Endothelial cell of umbilical vein (primary cell): ENCODE measurements around the gene KIAA1755. TPM values are rescaled to one million over a fixed set of nuclear protein-coding genes. Genes with fewer than 3 reads are reported as not detected.
"Not testable (repeated sequence)": the region's sequence is repeated elsewhere in the genome, so short reads cannot be mapped to it uniquely, and the experiment has no call there.

ENCODE experiments used
- BruUV-seq: library from RNA; stranded (reverse); fragments of 400-500 nt; replicated peaks from 2 replicates; lab custom pipeline; 2021; lab: Mats Ljungman, UMichigan
- CTCF ChIA-PET: fragments of 300-600, 350-600 bp; sonication (Branson Sonifier 250); formaldehyde crosslinking; loops from one replicate; lab custom pipeline; 2021; ENCODE audit warnings: antibody characterized with exemption, inconsistent platforms; lab: Charles Lee
- POLR2A ChIA-PET: fragments of 300-600, 350-600 bp; sonication (Branson Sonifier 250); formaldehyde crosslinking; loops from one replicate; lab custom pipeline; 2021; ENCODE audit warnings: antibody characterized with exemption, inconsistent platforms; lab: Charles Lee
- DNase-seq: peaks from one replicate; pipeline ENCODE4 v3.0.0-alpha.2; 2011; ENCODE audit warnings: low read depth, low spot score
- FAIRE-seq: peaks from 2 replicates; lab custom pipeline; 2011; peaks lifted over from hg19 to GRCh38; lab: Jason Lieb, UNC
- H2AFZ ChIP-seq: 2 replicates; pipeline ENCODE4 v1.6.0; 2012; ENCODE audit warnings: low read depth, low read length, control low read depth, inconsistent platforms
- H3K27ac ChIP-seq: 2 replicates; pipeline ENCODE4 v1.5.1; 2011; ENCODE audit warnings: low read depth, mild to moderate bottlenecking, control low read depth, low read length, moderate library complexity; ENCODE audit not compliant: insufficient read depth
- H3K27me3 ChIP-seq, 2 experiments: 2 replicates each; pipeline versions ENCODE4 v1.6.0 to v1.6.1; 2011; ENCODE audit warnings: low read length in 2 of 2, mixed read lengths in 1 of 2; ENCODE audit not compliant: control insufficient read depth in 2 of 2, insufficient read depth in 2 of 2
- H3K36me3 ChIP-seq, 2 experiments: 2 replicates in 1 of 2; 3 replicates in 1 of 2; pipeline ENCODE4 v1.5.1; 2011; ENCODE audit warnings: low read length in 2 of 2, mild to moderate bottlenecking in 1 of 2, moderate library complexity in 1 of 2; ENCODE audit not compliant: control insufficient read depth in 2 of 2, insufficient read depth in 2 of 2; ENCODE audit errors: extremely low read depth in 1 of 2
- H3K4me1 ChIP-seq: 3 replicates; pipeline ENCODE4 v1.5.1; 2011; ENCODE audit warnings: mild to moderate bottlenecking, low read length; ENCODE audit not compliant: control insufficient read depth, insufficient read depth; ENCODE audit errors: extremely low read depth
- H3K4me2 ChIP-seq: 2 replicates; pipeline ENCODE4 v1.6.1; 2011; ENCODE audit warnings: low read length, control low read depth, mixed read lengths; ENCODE audit not compliant: insufficient read depth
- H3K4me3 ChIP-seq, 3 experiments: fragments of 200-600 bp in 1 of 3; sonication (generic), shearing (Covaris generic) in 1 of 3; replicated peaks in 1 of 3; 2 replicates each; pipeline ENCODE4 v1.5.1; 2011 to 2016; ENCODE audit warnings: control low read depth in 3 of 3, low read length in 3 of 3, mild to moderate bottlenecking in 2 of 3, inconsistent platforms in 1 of 3, low read depth in 1 of 3, moderate library complexity in 1 of 3; ENCODE audit not compliant: insufficient read depth in 1 of 3
- H3K79me2 ChIP-seq: 2 replicates; pipeline ENCODE4 v1.6.0; 2012; ENCODE audit warnings: low read length, inconsistent platforms; ENCODE audit not compliant: control insufficient read depth, insufficient read depth
- H3K9ac ChIP-seq: replicated peaks from 2 replicates; pipeline ENCODE3; 2011; ENCODE audit warnings: low read length, control low read depth; ENCODE audit not compliant: insufficient read depth; ENCODE audit errors: extremely low read depth
- H3K9me1 ChIP-seq: replicated peaks from 3 replicates; pipeline ENCODE4 v1.6.0; 2011; ENCODE audit warnings: mild to moderate bottlenecking, low read length; ENCODE audit not compliant: control insufficient read depth, insufficient read depth; ENCODE audit errors: extremely low read depth
- H3K9me3 ChIP-seq: replicated peaks from 2 replicates; pipeline ENCODE4 v1.5.1; 2012; ENCODE audit warnings: low read length, inconsistent platforms; ENCODE audit not compliant: control insufficient read depth, insufficient read depth
- H4K20me1 ChIP-seq: replicated peaks from 2 replicates; pipeline ENCODE3; 2011; ENCODE audit warnings: mild to moderate bottlenecking, low read length; ENCODE audit not compliant: control insufficient read depth, insufficient read depth; ENCODE audit errors: extremely low read depth
- FOS ChIP-seq: IDR thresholded peaks from 2 replicates; pipeline ENCODE4 v1.6.1; 2011; ENCODE audit warnings: mild to moderate bottlenecking, low read length, moderate library complexity, borderline replicate concordance; ENCODE audit not compliant: insufficient read depth
- GATA2 ChIP-seq: IDR thresholded peaks from 2 replicates; pipeline ENCODE4 v1.7.0; 2011; ENCODE audit warnings: low read depth, mild to moderate bottlenecking, moderate library complexity, mixed read lengths, low read length; ENCODE audit not compliant: insufficient read length, insufficient read depth
- JUN ChIP-seq: IDR thresholded peaks from 2 replicates; pipeline ENCODE4 v1.6.1; 2011; ENCODE audit warnings: borderline replicate concordance, low read depth; ENCODE audit not compliant: insufficient read length, insufficient read depth
- MYC ChIP-seq: IDR thresholded peaks from one replicate; pipeline ENCODE4 v1.6.1; 2011; ENCODE audit warnings: mild to moderate bottlenecking, low read depth, low read length
- POLR2A ChIP-seq: IDR thresholded peaks from 2 replicates; pipeline ENCODE4 v1.6.1; 2012; ENCODE audit warnings: low read depth, mild to moderate bottlenecking, control low read depth, low read length
- POLR2AphosphoS5 ChIP-seq: IDR thresholded peaks from 2 replicates; pipeline ENCODE4 v1.6.1; 2012; ENCODE audit warnings: low read depth, mild to moderate bottlenecking, control low read depth, low read length, moderate library complexity; ENCODE audit not compliant: insufficient read depth
- dilution Hi-C: fragments of 300-500 bp; cut with MboI; formaldehyde crosslinking; loops from one replicate; pipeline ENCODE4 v1.15.0; 2019; ENCODE audit warnings: low sequenced_read_pairs; ENCODE audit not compliant: extremely low pct_ligation_motif_present
- intact Hi-C: fragments of 100-400 bp; cut with micrococcal nuclease; formaldehyde crosslinking; loops from one replicate; pipeline ENCODE4 v1.10.0; 2022
- polyA plus RNA-seq, 4 experiments: library from polyadenylated mRNA; depleted of rRNA in 3 of 4; stranded (reverse) in 3 of 4; unstranded in 1 of 4; fragments of >200 nt; gene quantifications; 2 replicates each; pipeline versions ENCODE4 v1.2.1 to v1.2.3, GENCODE V29; 2011 to 2012; ENCODE audit warnings: missing spikeins in 1 of 4
- total RNA-seq: library from RNA; stranded (reverse); gene quantifications from 2 replicates; pipeline ENCODE4 v1.2.3, GENCODE V29; 2021
- TF ChIP-seq, protein P1 (sequence below): IDR thresholded peaks from 2 replicates; pipeline ENCODE4 v1.6.1; 2011; ENCODE audit not compliant: insufficient read depth, insufficient read length
- TF ChIP-seq, protein P2 (sequence below), 2 donors: IDR thresholded peaks; 1 replicate in 1 of 2; 2 replicates in 1 of 2; pipeline ENCODE4 v1.5.1; 2011; ENCODE audit warnings: low read length in 2 of 2, mild to moderate bottlenecking in 2 of 2, moderate library complexity in 2 of 2, control low read depth in 1 of 2, inconsistent platforms in 1 of 2, low read depth in 1 of 2; ENCODE audit not compliant: insufficient read depth in 1 of 2; ENCODE audit errors: extremely low read depth in 1 of 2

Gene KIAA1755
- total and polyA plus RNA-seq, 2 donors (not counting 3 experiments of a cell fraction or from before 2014, with no cell fraction given) = 0.36 to 0.51 TPM

DNA sequence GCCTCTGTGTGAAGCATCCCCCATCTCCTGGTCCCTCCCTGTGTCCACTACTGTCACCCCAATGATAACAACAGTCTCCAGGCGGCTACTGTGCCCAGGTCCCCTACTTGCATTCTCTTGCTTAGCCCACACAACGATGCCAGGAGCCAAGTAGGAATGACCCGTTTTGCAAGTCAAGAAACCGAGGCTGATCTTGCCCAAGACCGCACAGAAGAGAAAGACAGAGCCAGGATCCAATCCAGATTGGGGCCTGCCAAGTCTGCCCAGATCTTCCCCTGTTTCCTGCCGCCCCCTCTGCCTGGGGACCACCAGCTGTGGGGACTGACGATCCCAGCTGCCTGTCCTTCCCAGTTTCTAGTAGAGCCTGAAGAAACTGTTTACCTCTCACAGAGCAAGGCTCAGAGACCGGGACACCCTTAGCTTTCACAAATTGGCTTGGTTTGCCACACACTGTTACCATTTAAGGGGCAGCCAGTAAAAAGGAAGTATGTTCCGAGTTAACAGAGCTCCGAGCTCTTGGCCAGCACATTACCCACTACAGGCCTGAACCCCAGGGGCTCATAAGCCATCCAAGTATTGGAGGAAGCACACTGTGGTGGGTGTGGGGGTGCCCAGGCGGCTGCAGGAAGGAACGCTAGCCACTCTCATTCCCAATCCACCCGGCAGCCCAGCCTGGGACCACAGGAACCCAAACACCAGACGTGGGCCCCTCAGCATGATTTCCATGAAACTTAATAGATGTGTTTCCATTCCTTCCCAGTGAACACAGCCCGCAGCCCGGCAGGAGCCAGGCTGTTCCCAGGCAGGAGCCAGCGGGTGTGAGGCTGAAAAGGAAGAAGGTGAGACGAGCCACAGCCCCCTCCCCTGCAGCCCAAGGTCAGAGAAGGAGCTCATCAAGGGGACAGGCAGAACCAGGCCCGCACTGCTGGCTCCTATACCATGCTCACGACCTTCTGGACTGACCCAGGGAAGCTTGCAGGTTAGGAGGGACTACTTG lies 7.9 kb downstream of the KIAA1755 start:
- H3K4me2 ChIP-seq = no peak overlapping the region
- intact Hi-C loops = no loop called here
- H3K4me1 ChIP-seq = no peaks in the 10 kb centered on the region
- no peak overlapping the region for H3K27ac ChIP-seq
- no peak overlapping the region for H3K9ac ChIP-seq
- dilution Hi-C loops = no loop called here
- no peak overlapping the region for H3K4me3 ChIP-seq
- DNase-seq (no peak), FAIRE-seq (no peak)
- ChIA-PET CTCF (interaction anchor here (0.6 to 1.5 kb wide), 5 partner anchors 21 to 688 kb away, joined by 3 to 4 read pairs (median 3); no protein-coding TSS in a partner anchor), POLR2A (no interaction called here)
- no peak overlapping the region for H2AFZ ChIP-seq
- H3K9me1 ChIP-seq = no peaks in the 10 kb centered on the region
- no peak for TF ChIP-seq POLR2AphosphoS5
- no peak for TF ChIP-seq GATA2
- TF ChIP-seq, protein P1, sequence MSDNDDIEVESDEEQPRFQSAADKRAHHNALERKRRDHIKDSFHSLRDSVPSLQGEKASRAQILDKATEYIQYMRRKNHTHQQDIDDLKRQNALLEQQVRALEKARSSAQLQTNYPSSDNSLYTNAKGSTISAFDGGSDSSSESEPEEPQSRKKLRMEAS = no peak
- TF ChIP-seq JUN = no peak
- TF ChIP-seq MYC = no peak
- TF ChIP-seq, protein P2, sequence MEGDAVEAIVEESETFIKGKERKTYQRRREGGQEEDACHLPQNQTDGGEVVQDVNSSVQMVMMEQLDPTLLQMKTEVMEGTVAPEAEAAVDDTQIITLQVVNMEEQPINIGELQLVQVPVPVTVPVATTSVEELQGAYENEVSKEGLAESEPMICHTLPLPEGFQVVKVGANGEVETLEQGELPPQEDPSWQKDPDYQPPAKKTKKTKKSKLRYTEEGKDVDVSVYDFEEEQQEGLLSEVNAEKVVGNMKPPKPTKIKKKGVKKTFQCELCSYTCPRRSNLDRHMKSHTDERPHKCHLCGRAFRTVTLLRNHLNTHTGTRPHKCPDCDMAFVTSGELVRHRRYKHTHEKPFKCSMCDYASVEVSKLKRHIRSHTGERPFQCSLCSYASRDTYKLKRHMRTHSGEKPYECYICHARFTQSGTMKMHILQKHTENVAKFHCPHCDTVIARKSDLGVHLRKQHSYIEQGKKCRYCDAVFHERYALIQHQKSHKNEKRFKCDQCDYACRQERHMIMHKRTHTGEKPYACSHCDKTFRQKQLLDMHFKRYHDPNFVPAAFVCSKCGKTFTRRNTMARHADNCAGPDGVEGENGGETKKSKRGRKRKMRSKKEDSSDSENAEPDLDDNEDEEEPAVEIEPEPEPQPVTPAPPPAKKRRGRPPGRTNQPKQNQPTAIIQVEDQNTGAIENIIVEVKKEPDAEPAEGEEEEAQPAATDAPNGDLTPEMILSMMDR (IDR thresholded peaks at IDR 0.05; ENCODE audit: extremely low read depth in 1 of 2, insufficient read depth in 1 of 2, low read depth in 1 of 2, low read length in 2 of 2) = no peak
- TF ChIP-seq FOS = no peak
- TF ChIP-seq POLR2A = no peak
- BruUV-seq = no TSS peak
- H3K79me2 ChIP-seq = no peaks in the 10 kb centered on the region
- H4K20me1 ChIP-seq = no peaks in the 10 kb centered on the region
- no peaks in the 10 kb centered on the region for H3K27me3 ChIP-seq
- no peaks in the 10 kb centered on the region for H3K36me3 ChIP-seq
- no peaks in the 10 kb centered on the region for H3K9me3 ChIP-seq

DNA sequence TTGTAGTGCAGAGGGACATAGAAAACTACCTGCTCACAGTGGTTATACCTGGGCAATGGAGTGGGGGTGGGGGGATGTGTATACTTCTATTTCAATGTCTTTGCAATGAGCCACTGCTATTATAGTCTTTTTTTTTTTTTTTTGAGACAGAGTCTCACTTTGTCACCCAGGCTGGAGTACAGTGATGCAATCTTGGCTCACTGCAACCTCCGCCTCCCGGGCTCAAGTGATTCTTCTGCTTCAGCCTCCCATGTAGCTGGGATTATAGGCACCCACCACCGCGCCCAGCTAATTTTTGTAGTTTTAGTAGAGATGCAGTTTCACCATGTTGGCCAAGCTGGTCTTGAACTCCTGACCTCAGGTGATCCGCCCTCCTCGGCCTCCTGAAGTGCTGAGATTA lies 9.1 kb downstream of the KIAA1755 start:
- BruUV-seq, H3K4me3 ChIP-seq, dilution Hi-C loops, H4K20me1 ChIP-seq, H3K9ac ChIP-seq, FAIRE-seq, H3K27me3 ChIP-seq, POLR2A ChIA-PET, H3K4me1 ChIP-seq, H3K9me1 ChIP-seq, H3K9me3 ChIP-seq, H3K79me2 ChIP-seq, DNase-seq, H3K36me3 ChIP-seq, H3K4me2 ChIP-seq, H2AFZ ChIP-seq, H3K27ac ChIP-seq, intact Hi-C loops: not testable (repeated sequence)
- CTCF ChIA-PET = interaction anchor here (1.0 kb wide), 1 partner anchor 71 kb away, joined by 3 read pairs; no protein-coding TSS in a partner anchor
